Cardiac fibroblast (primary cell): Measurements from ENCODE around the gene HSPB6.
A peak's percentile ranks its signal among the peaks of the same experiment; 100 is the strongest.

Experiments
- DNase-seq, 2 donors: peaks; one replicate each; pipeline versions ENCODE4 v3.0.0 to v3.0.0-alpha.2; 2010; ENCODE audit warnings: low read depth in 2 of 2
- H3K4me3 ChIP-seq, 2 donors: replicated peaks in 1 of 2; 1 replicate in 1 of 2; 2 replicates in 1 of 2; pipeline ENCODE4 v1.5.1; 2011; ENCODE audit warnings: low read depth in 2 of 2, low read length in 2 of 2, mild to moderate bottlenecking in 2 of 2, moderate library complexity in 1 of 2
- TF ChIP-seq, protein P1 (sequence below): IDR thresholded peaks from one replicate; pipeline ENCODE4 v1.5.1; 2011; ENCODE audit warnings: low read depth, mild to moderate bottlenecking, low read length, inconsistent platforms

The HSPB6 gene

GRCh38 chr19:35739275-35740107 is 17.3 kb downstream of the HSPB6 start:
- no peak for DNase-seq

DNA sequence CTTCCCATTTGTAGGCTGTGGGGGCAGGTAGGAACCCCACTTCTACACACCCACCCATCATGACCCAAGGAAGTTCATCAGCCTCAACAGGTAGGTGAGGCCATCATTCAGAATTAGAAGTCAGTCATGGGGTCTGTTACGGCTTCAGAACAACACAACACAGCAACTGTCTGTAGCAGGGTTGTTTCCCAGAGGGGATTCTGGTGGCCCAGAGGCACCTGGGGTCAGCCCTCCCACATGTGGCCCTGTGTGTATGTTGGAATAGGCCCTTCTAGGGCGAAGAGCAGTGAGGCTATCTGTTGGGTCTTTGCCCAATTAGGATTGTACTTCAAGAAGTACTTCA is 18.0 kb downstream of the HSPB6 start:
- TF ChIP-seq, protein P1, sequence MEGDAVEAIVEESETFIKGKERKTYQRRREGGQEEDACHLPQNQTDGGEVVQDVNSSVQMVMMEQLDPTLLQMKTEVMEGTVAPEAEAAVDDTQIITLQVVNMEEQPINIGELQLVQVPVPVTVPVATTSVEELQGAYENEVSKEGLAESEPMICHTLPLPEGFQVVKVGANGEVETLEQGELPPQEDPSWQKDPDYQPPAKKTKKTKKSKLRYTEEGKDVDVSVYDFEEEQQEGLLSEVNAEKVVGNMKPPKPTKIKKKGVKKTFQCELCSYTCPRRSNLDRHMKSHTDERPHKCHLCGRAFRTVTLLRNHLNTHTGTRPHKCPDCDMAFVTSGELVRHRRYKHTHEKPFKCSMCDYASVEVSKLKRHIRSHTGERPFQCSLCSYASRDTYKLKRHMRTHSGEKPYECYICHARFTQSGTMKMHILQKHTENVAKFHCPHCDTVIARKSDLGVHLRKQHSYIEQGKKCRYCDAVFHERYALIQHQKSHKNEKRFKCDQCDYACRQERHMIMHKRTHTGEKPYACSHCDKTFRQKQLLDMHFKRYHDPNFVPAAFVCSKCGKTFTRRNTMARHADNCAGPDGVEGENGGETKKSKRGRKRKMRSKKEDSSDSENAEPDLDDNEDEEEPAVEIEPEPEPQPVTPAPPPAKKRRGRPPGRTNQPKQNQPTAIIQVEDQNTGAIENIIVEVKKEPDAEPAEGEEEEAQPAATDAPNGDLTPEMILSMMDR: no peak
- H3K4me3 ChIP-seq: no peak overlapping the region
- no peak for DNase-seq

More at GRCh38 chr19:35739275-35740107, 17.3 kb downstream of the HSPB6 start:
- TF ChIP-seq, protein P1: no peak
- H3K4me3 ChIP-seq: peak overlapping the region; percentile 58 to 62

GRCh38 chr19:35738021-35738886 is 18.6 kb downstream of the HSPB6 start:
- H3K4me3 ChIP-seq: no peak overlapping the region
- TF ChIP-seq, protein P1: no peak
- DNase-seq: no peak

DNA sequence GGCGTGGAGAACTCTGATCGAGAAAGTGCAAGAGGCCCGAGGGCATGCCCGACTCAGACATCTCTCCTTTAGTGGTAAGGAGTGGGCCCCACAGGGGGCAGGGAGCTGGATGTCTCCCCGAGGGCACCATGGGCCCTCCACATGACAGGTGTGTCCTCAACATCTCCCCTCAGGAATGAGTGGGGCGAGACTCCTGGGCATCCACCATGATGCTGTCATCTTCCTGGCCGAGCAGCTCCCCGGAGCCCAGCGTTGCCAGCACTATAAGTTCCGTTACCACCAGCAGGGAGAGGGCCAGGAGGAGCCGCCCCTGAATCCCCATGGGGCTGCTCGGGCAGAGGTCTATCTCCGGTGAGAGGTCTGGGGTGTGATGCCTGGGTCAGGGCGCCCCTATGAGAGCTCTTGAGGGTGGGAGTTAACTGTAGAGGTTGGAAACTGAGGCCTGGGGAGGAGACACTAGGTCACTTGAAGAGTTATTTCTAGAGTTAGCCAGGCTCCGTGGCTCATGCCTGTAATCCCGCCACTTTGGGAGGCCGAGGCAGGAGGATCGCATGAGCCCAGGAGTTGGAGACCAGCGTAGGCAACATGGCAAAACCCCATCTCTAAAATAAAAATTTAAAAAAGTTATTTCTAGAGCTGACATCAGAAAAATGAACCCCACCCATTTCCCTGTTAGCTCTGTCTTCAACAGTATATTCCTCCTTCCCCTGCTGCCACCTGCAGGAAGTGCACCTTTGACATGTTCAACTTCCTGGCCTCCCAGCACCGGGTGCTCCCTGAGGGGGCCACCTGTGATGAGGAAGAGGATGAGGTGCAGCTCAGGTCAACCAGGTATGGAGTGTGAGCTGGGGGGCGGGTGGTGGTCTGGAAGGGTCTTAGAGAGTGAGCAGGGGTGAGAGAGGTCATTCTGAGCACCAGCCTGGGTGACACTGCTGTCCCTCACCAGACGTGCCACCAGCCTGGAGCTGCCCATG is 19.6 kb downstream of the HSPB6 start:
- H3K4me3 ChIP-seq: no peak overlapping the region
- TF ChIP-seq, protein P1: peak; percentile 19
- no peak for DNase-seq

GRCh38 chr19:35734889-35735288 is 21.9 kb downstream of the HSPB6 start:
- no peak for DNase-seq
- TF ChIP-seq, protein P1: no peak
- H3K4me3 ChIP-seq: no peak overlapping the region

GRCh38 chr19:35734273-35734672 is 22.6 kb downstream of the HSPB6 start:
- TF ChIP-seq, protein P1: no peak
- H3K4me3 ChIP-seq: no peak overlapping the region
- DNase-seq: no peak
